ENCODE results near the gene XYLT1.

Gene XYLT1

DNA sequence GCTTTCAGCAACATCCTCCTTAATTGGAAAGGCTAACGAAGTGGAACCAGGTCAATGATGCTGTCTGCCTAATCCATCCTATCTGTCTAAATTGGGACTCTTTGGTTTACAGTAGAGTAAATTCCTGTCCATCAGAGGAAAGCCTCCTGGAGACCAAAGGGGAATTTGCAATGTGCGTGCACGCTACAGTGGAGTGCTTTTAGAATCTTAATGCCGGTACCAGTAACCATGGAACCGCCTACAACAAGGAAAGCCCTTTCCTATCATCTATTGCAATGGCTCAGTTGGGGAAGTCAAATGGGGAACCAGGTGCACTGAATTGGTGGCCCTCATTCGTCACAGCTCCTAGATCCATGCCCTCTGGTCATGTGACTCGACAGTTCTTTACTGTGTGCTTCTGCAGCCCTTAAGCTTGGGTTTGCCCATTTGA is 110.1 kb downstream of the XYLT1 start:
- H2AFZ ChIP-seq (ENCODE audit: low read depth, low read length): no peak overlapping the region
- no peaks in the 10 kb centered on the region for H3K36me3 ChIP-seq (replicated peaks; ENCODE audit: low read depth, low read length)
- H3K79me2 ChIP-seq (ENCODE audit: low read length): no peaks in the 10 kb centered on the region
- no peaks in the 10 kb centered on the region for H3K4me1 ChIP-seq (ENCODE audit: low read length)
- H3K27me3 ChIP-seq (ENCODE audit: low read depth, low read length): no peaks in the 10 kb centered on the region
- H3K27ac ChIP-seq (ENCODE audit: low read length): no peak overlapping the region
- TF ChIP-seq EZH2phosphoT487 (IDR thresholded peaks at IDR 0.05; ENCODE audit: low read depth): no peak
- TF ChIP-seq, protein P1, sequence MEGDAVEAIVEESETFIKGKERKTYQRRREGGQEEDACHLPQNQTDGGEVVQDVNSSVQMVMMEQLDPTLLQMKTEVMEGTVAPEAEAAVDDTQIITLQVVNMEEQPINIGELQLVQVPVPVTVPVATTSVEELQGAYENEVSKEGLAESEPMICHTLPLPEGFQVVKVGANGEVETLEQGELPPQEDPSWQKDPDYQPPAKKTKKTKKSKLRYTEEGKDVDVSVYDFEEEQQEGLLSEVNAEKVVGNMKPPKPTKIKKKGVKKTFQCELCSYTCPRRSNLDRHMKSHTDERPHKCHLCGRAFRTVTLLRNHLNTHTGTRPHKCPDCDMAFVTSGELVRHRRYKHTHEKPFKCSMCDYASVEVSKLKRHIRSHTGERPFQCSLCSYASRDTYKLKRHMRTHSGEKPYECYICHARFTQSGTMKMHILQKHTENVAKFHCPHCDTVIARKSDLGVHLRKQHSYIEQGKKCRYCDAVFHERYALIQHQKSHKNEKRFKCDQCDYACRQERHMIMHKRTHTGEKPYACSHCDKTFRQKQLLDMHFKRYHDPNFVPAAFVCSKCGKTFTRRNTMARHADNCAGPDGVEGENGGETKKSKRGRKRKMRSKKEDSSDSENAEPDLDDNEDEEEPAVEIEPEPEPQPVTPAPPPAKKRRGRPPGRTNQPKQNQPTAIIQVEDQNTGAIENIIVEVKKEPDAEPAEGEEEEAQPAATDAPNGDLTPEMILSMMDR (IDR thresholded peaks at IDR 0.05; ENCODE audit: low read depth, low read length): no peak
- H3K4me3 ChIP-seq (ENCODE audit: low read length): no peak overlapping the region
- no peak overlapping the region for H3K4me2 ChIP-seq (ENCODE audit: low read length)
- no peaks in the 10 kb centered on the region for H3K9me3 ChIP-seq (ENCODE audit: insufficient read depth, low read length)
- no peak overlapping the region for H3K9ac ChIP-seq (ENCODE audit: low read length)
- no peaks in the 10 kb centered on the region for H4K20me1 ChIP-seq (ENCODE audit: insufficient read depth, low read length)

DNA sequence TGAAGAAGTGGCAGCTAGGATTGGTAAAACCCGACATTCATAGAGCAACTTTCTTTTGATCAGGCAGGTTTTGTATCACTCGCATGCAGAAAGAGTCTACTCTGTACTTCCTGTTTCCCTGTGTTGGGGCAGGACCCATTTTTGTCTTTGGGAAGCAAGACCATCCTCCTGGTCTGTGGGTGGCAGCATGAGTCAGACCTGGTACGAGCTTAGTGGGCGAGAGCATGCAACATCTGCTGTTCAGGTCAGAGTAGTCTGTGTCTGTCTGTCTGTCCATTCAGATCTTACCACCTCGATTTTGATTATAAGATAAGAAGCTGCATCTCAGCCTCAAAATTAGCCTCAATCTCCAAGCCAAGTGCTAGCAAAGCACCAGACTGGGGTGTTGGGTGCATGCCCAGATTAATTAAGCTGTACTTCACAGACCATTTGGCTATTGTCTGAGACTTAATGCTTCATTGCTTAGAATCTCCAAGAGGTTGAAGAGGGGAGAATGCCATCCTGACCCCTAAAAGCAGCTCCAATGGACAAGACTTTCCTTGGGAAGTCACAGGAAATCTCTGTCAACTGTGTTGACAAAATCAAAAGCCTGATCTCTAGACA is 110.9 kb downstream of the XYLT1 start:
- no peaks in the 10 kb centered on the region for H4K20me1 ChIP-seq (ENCODE audit: insufficient read depth, low read length)

DNA sequence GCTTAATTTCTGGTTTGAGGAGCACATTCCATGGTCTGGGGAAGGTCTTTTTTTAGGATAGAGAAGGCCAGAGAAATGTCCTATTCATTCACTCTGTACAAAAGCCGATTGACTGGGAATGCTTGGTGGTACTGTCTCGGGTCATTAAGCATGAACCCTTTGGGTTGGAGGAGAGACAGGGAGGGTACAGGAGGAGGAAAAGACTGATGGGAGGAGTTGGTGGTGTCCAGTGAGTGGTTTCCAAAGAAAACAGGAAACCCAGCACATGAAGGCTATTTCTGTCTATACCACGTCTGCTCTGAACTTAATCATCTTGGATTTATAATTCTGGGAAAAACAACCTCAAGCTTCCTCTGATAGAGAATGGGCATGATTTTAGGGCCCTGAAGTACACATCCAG is 111.9 kb downstream of the XYLT1 start:
- H3K4me3 ChIP-seq (ENCODE audit: low read length): no peak overlapping the region
- H3K36me3 ChIP-seq (replicated peaks; ENCODE audit: low read depth, low read length): no peaks in the 10 kb centered on the region
- no peaks in the 10 kb centered on the region for H3K9me3 ChIP-seq (ENCODE audit: insufficient read depth, low read length)
- H2AFZ ChIP-seq (ENCODE audit: low read depth, low read length): no peak overlapping the region
- H3K4me2 ChIP-seq (ENCODE audit: low read length): no peak overlapping the region
- TF ChIP-seq, protein P1 (IDR thresholded peaks at IDR 0.05; ENCODE audit: low read depth, low read length): no peak
- TF ChIP-seq EZH2phosphoT487 (IDR thresholded peaks at IDR 0.05; ENCODE audit: low read depth): no peak
- no peaks in the 10 kb centered on the region for H3K79me2 ChIP-seq (ENCODE audit: low read length)
- H3K9ac ChIP-seq (ENCODE audit: low read length): no peak overlapping the region
- no peak overlapping the region for H3K27ac ChIP-seq (ENCODE audit: low read length)
- H3K4me1 ChIP-seq (ENCODE audit: low read length): no peaks in the 10 kb centered on the region
- H3K27me3 ChIP-seq (ENCODE audit: low read depth, low read length): no peaks in the 10 kb centered on the region
- no peaks in the 10 kb centered on the region for H4K20me1 ChIP-seq (ENCODE audit: insufficient read depth, low read length)

More for the DNA sequence above, 110.9 kb downstream of the XYLT1 start:
- no peaks in the 10 kb centered on the region for H3K4me1 ChIP-seq (ENCODE audit: low read length)
- H3K27ac ChIP-seq (ENCODE audit: low read length): no peak overlapping the region
- no peak for TF ChIP-seq EZH2phosphoT487 (IDR thresholded peaks at IDR 0.05; ENCODE audit: low read depth)
- H3K9me3 ChIP-seq (ENCODE audit: insufficient read depth, low read length): no peaks in the 10 kb centered on the region
- H3K27me3 ChIP-seq (ENCODE audit: low read depth, low read length): no peaks in the 10 kb centered on the region
- no peak overlapping the region for H2AFZ ChIP-seq (ENCODE audit: low read depth, low read length)
- no peaks in the 10 kb centered on the region for H3K79me2 ChIP-seq (ENCODE audit: low read length)
- H3K4me2 ChIP-seq (ENCODE audit: low read length): no peak overlapping the region
- no peak overlapping the region for H3K9ac ChIP-seq (ENCODE audit: low read length)
- no peaks in the 10 kb centered on the region for H3K36me3 ChIP-seq (replicated peaks; ENCODE audit: low read depth, low read length)
- no peak overlapping the region for H3K4me3 ChIP-seq (ENCODE audit: low read length)

DNA sequence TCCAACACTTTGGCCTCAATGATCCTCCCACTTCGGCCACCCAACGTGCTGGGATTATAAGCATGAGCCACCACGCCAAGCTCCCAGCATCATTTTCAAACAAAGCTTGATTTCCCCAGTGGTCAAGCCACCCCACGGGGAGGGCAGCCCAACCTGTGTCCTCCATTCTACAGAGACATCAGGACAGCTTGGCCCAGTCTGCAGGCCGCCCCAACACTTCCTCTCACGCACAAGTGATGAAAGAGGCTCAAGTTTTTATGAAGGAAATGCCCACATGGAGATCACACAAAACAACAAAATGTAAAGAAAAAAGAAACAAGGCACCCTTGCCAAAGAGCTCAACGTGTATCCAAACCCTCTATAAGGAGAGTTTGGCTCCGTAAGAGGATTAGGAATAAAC is 112.4 kb downstream of the XYLT1 start:
- no peak for TF ChIP-seq EZH2phosphoT487 (IDR thresholded peaks at IDR 0.05; ENCODE audit: low read depth)
- TF ChIP-seq, protein P1 (IDR thresholded peaks at IDR 0.05; ENCODE audit: low read depth, low read length): no peak
- H2AFZ ChIP-seq (ENCODE audit: low read depth, low read length): no peak overlapping the region
- H3K36me3 ChIP-seq (replicated peaks; ENCODE audit: low read depth, low read length): no peaks in the 10 kb centered on the region
- no peaks in the 10 kb centered on the region for H3K79me2 ChIP-seq (ENCODE audit: low read length)
- no peak overlapping the region for H3K27ac ChIP-seq (ENCODE audit: low read length)
- H4K20me1 ChIP-seq (ENCODE audit: insufficient read depth, low read length): no peaks in the 10 kb centered on the region
- H3K4me2 ChIP-seq (ENCODE audit: low read length): no peak overlapping the region
- no peak overlapping the region for H3K9ac ChIP-seq (ENCODE audit: low read length)
- H3K9me3 ChIP-seq (ENCODE audit: insufficient read depth, low read length): no peaks in the 10 kb centered on the region
- H3K4me1 ChIP-seq (ENCODE audit: low read length): no peaks in the 10 kb centered on the region
- no peaks in the 10 kb centered on the region for H3K27me3 ChIP-seq (ENCODE audit: low read depth, low read length)
- no peak overlapping the region for H3K4me3 ChIP-seq (ENCODE audit: low read length)

Measured in OCI-LY3 (cell line).